ENCODE measurements around the gene PARD3B. TPM values are rescaled to one million over a fixed set of nuclear protein-coding genes. Genes with fewer than 3 reads are reported as not detected.

PARD3B gene
- total RNA-seq, 1 donor = 53.1 TPM

DNA sequence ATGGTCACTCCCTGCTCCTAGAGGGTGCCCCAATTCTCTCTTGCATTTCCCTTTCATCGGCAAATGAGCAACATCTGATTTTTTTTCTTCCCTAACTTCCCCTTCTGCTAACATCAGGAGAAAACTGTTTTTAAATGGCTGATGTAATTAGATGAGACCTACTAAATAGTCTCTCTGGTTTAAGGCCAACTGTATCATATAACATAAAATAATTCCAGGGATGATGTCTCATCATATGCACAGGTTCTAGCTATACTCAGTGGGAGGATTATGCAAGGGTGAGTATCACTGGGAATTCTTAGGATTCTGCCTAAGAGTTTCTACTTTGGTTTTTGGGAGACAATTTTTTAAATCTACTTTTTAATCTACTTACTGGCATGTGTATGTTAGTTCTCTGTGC is 193.4 kb downstream of the PARD3B start:
- H3K4me3 ChIP-seq (ENCODE audit: low read depth, low read length) = no peak overlapping the region
- no peak for DNase-seq (ENCODE audit: low read depth)
- TF ChIP-seq, protein P1, sequence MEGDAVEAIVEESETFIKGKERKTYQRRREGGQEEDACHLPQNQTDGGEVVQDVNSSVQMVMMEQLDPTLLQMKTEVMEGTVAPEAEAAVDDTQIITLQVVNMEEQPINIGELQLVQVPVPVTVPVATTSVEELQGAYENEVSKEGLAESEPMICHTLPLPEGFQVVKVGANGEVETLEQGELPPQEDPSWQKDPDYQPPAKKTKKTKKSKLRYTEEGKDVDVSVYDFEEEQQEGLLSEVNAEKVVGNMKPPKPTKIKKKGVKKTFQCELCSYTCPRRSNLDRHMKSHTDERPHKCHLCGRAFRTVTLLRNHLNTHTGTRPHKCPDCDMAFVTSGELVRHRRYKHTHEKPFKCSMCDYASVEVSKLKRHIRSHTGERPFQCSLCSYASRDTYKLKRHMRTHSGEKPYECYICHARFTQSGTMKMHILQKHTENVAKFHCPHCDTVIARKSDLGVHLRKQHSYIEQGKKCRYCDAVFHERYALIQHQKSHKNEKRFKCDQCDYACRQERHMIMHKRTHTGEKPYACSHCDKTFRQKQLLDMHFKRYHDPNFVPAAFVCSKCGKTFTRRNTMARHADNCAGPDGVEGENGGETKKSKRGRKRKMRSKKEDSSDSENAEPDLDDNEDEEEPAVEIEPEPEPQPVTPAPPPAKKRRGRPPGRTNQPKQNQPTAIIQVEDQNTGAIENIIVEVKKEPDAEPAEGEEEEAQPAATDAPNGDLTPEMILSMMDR (IDR thresholded peaks at IDR 0.05; ENCODE audit: insufficient read depth, low read depth, low read length) = no peak

GRCh38 chr2:204743393-204743960 is 198.2 kb downstream of the PARD3B start:
- no peak overlapping the region for H3K4me3 ChIP-seq (ENCODE audit: low read depth, low read length)
- no peak for DNase-seq (ENCODE audit: low read depth)

GRCh38 chr2:204744506-204744905 is 199.2 kb downstream of the PARD3B start:
- H3K4me3 ChIP-seq (ENCODE audit: low read depth, low read length) = no peak overlapping the region
- no peak for DNase-seq (ENCODE audit: low read depth)
- TF ChIP-seq, protein P1 (IDR thresholded peaks at IDR 0.05; ENCODE audit: insufficient read depth, low read depth, low read length) = no peak

More at GRCh38 chr2:204743393-204743960, 198.2 kb downstream of the PARD3B start:
- TF ChIP-seq, protein P1 (IDR thresholded peaks at IDR 0.05; ENCODE audit: insufficient read depth, low read depth, low read length) = no peak

DNA sequence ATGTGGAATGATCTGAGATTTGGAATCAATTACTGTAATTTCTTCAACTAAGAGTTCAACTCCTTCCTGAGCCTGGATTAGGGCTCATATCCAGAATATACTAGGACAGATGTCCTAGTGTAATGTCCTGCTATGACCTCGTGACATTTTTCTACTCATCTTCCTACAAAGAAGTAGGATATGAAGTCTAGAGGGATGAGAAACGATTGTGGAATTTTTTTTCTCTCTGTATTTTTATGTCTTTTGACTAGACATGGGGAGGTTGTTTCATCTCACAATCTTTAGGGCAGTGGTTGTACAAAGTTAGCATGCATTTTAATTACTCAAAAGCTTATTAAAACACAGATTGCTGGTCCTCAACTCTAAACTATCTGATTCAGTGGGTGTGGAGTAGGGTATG is 203.0 kb downstream of the PARD3B start:
- TF ChIP-seq, protein P1 (IDR thresholded peaks at IDR 0.05; ENCODE audit: insufficient read depth, low read depth, low read length) = no peak
- H3K4me3 ChIP-seq (ENCODE audit: low read depth, low read length) = no peak overlapping the region
- no peak for DNase-seq (ENCODE audit: low read depth)

GRCh38 chr2:204749319-204749718 is 204.0 kb downstream of the PARD3B start:
- DNase-seq (ENCODE audit: low read depth) = no peak
- H3K4me3 ChIP-seq (ENCODE audit: low read depth, low read length) = no peak overlapping the region
- TF ChIP-seq, protein P1 (IDR thresholded peaks at IDR 0.05; ENCODE audit: insufficient read depth, low read depth, low read length) = no peak

DNA sequence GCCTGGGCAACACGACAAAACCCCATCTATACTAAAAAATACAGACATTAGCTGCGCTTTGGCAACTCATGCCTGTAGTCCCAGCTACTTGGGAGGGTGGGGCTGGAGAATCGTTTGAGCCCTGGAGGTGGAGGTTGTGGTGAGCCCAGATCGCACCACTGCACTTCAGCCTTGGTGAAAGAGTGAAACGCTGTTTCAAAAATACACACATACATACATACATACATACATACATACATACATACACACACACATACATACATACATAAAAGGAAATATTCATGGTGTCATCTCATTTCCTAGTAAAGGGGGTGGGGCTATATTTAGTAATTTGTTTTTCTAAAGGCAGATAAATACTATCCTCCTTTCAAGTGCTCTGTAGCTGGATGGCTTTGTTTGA is 205.1 kb downstream of the PARD3B start:
- no peak for DNase-seq (ENCODE audit: low read depth)
- no peak overlapping the region for H3K4me3 ChIP-seq (ENCODE audit: low read depth, low read length)
- TF ChIP-seq, protein P1 (IDR thresholded peaks at IDR 0.05; ENCODE audit: insufficient read depth, low read depth, low read length) = no peak

DNA sequence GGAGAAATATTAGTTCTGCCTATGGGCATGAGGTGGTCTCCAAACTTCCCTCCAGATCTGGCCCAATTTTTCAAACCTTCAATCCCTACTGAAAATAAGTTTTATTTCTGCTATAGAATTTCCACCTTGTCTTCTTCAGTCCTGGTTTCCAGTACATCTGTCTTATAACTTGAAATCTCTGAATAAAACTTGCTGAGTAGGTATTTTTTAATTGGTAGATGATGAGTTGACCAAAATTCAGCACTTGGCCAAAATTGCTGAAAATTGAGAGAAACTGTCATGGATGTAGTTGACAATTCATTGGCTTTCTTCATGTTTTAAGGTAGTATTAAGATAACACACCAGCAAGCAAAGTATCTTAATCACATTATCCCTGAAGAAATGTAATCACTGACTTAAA is 206.2 kb downstream of the PARD3B start:
- H3K4me3 ChIP-seq (ENCODE audit: low read depth, low read length) = no peak overlapping the region
- TF ChIP-seq, protein P1 (IDR thresholded peaks at IDR 0.05; ENCODE audit: insufficient read depth, low read depth, low read length) = no peak
- DNase-seq (ENCODE audit: low read depth) = no peak
